GM18519 (cell line): ENCODE data around the gene LAMC3.

Experiments used
- ATAC-seq: cut with Tn5 transposase; IDR thresholded peaks from one replicate; pipeline ENCODE4 v1.9.1; 2021; ENCODE audit warnings: mild to moderate bottlenecking, moderate library complexity; ENCODE audit not compliant: unreplicated experiment, low FRiP score

The LAMC3 gene

GRCh38 chr9:131039129-131039954, 30.4 kb downstream of the LAMC3 start:
- no peak for ATAC-seq

DNA sequence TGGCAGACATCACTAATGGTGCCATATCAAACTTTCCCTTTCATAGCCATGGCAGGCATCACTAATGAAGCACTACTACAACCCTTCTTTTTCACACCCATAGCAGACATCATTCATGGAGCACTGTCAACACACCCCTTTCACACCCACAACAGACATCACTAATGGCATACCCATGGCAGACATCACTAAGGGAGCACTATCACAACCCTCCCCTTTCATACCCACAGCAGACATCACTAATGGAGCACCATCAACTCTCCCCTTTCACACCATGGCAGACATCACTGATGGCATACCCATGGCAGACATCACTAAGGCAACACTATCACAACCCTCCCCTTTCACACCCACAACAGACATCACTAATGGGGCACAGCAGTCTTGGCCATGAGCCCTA, 33.7 kb downstream of the LAMC3 start:
- no peak for ATAC-seq

DNA sequence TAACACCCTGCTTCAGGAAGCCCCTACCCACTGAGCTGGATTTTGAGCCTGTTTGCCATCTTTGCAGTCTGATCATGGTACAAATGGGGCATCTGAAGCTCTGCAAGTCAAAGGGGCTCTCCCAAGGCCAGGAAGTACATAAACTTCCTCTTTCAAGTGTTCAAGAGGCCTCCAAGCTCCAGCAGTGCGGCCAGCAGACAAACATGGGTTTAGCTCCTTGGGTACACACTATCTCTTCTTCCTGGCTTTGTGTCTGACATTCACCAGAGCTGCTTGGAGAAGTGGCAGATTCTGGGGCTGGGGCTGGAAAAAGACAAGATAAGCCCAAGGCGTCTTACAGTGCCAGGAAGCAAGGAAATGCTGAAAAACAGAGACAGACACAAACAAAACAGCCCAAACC, 34.1 kb downstream of the LAMC3 start:
- no peak for ATAC-seq

GRCh38 chr9:131043646-131044045, 34.7 kb downstream of the LAMC3 start:
- no peak for ATAC-seq

DNA sequence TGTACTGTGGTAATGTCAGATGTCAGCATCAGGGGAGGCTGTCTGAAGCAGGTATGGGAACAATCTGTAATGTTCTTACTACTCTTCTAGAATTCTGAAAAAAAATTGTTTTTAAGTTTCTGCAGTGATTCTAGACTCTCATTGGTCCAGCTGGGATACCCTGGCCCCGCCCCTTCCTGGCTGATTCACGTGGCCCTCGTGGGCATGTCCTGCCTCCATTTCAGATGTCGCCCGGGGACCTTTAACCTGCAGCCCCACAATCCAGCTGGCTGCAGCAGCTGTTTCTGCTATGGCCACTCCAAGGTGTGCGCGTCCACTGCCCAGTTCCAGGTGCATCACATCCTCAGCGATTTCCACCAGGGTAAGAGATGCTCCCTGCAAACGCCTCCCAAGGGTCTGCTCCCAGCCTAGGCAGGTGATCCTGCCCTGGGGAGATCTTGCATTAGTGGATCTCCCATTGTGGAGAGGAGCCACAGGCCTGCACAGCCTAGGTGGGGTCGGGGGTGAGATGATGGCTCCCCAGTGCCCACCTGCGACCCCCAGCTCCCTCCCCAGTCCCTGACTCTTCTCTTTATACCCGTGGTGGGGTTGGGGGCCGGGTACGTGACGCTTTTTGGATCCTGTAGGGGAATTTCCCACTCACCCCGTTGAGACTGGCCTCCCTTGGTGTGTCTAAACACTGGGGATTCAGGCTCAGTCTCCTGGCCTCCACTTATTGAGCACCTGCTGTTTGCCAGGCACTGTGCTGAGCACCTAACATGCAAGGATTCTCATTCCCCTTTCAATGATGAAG, 36.5 kb downstream of the LAMC3 start:
- ATAC-seq = no peak

- no peak for ATAC-seq
Observed at GRCh38 chr9:131046093-131046380, 37.1 kb downstream of the LAMC3 start.

GRCh38 chr9:131046581-131047202, 37.7 kb downstream of the LAMC3 start:
- no peak for ATAC-seq

DNA sequence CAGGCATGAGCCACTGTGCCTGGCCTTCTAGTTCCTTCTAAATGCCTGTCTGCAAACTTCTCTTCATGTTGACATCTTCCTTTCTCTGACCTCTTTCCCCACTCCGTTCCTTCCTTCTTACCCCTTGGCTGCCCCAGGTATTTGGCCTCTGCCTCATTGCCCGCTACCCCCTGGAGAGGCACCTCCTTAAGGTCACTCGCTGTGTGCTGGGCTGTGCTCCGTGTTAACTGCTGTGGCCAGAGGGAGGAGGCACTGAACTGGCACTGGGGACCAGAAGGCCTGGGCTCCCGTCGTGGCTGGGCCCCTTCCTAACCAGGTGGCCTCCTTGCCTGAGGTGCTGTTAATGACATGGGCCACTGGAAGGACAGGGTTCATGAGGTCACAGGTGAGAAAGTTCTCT, 39.4 kb downstream of the LAMC3 start:
- ATAC-seq = no peak

- no peak for ATAC-seq
Observed at GRCh38 chr9:131048820-131049219, 39.8 kb downstream of the LAMC3 start.

DNA sequence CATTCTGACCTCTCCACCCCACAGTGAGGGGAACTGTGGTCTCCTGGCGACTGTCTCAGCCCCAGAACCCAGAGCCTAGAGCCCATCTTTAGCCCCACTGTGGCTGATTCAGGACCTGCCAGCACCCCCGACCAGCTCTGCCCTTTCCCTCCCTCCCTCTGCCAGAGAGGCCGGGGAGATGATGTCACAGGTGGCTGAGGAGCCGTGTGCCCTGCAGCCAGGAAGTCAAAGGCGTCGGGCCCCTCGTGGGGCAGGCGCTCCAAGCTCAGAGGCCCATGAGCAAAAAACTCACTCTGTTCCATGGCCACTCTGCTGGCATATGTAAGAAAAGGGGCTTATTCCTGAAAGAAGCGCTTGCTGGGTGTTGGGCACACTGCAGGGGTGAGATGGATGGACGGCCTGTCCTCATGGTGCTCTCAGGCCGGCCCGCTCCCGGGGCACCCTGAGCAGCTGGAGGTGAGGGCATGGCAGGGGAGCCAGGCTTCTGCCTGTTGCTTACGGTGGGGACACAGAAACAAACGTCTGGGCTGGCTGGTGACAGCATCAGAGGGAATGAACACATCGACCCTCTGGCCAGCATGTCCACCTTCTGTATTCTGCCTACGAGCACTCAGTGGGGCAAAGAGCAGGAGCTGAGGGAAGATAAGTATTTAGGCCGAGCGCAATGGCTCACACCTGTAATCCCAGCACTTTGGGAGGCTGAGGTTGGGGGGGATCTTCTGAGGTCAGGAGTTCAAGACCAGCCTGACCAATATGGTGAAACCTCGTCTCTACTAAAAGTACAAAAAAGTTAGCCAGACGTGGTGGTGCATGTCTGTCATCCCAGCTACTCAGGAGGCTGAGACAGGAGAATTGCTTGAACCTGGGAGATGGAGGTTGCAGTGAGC, 41.1 kb downstream of the LAMC3 start:
- ATAC-seq = no peak

- ATAC-seq = no peak
Observed at GRCh38 chr9:131050831-131051230, 41.9 kb downstream of the LAMC3 start.

- ATAC-seq = no peak
Observed at GRCh38 chr9:131051592-131052517, 42.9 kb downstream of the LAMC3 start.

GRCh38 chr9:131053896-131054295, 44.9 kb downstream of the LAMC3 start:
- ATAC-seq = no peak

- ATAC-seq = no peak
Observed at GRCh38 chr9:131056781-131057506, 48.0 kb downstream of the LAMC3 start.

DNA sequence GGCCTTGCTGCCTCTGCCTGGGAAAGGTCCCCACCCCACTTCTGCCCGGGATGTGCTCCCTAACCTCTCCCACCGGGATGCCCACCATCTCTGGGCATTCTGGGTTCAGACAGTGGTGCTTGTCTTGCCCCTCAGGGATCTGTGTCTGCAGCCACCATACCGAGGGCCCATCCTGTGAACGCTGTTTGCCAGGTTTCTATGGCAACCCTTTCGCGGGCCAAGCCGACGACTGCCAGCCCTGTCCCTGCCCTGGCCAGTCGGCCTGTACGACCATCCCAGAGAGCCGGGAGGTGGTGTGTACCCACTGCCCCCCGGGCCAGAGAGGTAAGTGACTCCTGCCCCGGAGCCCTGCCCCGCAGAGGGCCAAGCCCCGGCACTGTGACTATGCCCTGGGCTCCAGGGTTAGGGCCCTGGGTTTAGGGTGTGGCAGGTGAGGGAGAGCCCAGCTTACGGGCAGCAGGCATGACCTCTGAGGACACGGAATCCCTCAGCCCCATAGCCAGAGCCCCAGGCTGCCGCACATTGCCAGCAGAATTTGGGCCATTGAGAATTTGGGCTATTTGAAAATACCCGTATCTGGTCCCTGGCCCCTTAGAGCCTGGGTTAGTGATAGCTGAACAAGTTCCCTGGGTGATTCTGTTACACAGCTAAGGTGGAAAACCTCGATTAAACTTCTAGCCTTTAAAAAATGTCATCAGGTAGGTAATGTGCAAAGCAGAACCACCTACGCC, 52.1 kb downstream of the LAMC3 start:
- no peak for ATAC-seq

DNA sequence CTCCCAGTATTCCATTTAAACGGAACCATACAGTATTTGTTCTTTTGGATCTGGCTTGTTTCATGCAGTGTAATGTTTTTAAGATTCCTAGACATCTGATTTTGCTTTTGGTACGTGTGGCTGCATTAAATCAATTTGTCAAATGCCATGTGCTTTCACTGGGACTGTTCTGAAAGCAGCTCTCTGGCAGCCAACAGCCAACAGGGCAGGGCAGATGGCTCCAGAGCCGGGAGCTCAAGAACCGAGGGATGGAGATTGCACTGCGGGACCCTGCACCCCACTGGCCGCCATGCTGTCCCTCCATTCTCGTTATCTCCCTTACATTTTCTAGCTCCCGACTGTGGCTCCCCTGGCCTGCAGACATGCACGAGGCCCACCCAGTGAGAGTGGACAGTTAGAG, 54.0 kb downstream of the LAMC3 start:
- no peak for ATAC-seq

DNA sequence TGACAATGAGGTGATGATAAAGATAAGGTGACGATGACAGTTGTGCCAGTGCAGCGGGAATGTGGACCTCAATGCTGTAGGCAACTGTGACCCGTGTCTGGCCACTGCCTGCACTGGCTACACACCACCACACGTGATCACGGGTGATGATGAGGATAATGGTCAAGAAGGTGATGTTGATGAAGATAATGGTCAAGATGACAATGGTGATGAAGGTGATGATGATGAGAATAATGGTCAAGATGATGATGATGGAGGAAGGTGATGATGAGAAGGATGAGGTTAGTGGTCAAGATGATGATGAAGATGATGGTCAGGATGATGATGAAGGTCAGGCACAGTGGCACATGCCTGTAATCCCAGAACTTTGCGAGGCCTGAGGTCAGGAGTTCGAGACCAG, 56.6 kb downstream of the LAMC3 start:
- no peak for ATAC-seq

GRCh38 chr9:131067625-131068024, 58.7 kb downstream of the LAMC3 start:
- ATAC-seq = no peak
